Activated T-cell treated with anti-CD3 and anti-CD28 coated beads, Interleukin-2, amount 50 U/mL, for 4 hours (primary cell): ENCODE measurements around the gene TIMM8A. TPM values are rescaled to one million over a fixed set of nuclear protein-coding genes. Genes with fewer than 3 reads are reported as not detected.
A peak's percentile ranks its signal among the peaks of the same experiment; 100 is the strongest.
"Not testable (repeated sequence)": the region's sequence is repeated elsewhere in the genome, so short reads cannot be mapped to it uniquely, and the experiment has no call there.

Experiments used
- ATAC-seq, 2 donors: fragments of 200-7000 bp; cut with Tn5 transposase; one replicate each; pipeline ENCODE4 v1.10.0; 2021
- DNase-seq: peaks from one replicate; pipeline ENCODE4 v3.0.0-alpha.2; 2020
- H3K27me3 Mint-ChIP-seq: one replicate; pipeline ENCODE4 v1.8.0; 2021; ENCODE audit warnings: low read depth, mixed read lengths
- H3K36me3 Mint-ChIP-seq: one replicate; pipeline ENCODE4 v1.8.0; 2022; ENCODE audit warnings: mixed read lengths; ENCODE audit not compliant: insufficient read depth
- H3K4me1 Mint-ChIP-seq: one replicate; pipeline ENCODE4 v1.8.0; 2021; ENCODE audit warnings: low read depth, mixed read lengths
- H3K4me3 Mint-ChIP-seq: one replicate; pipeline ENCODE4 v1.8.0; 2021; ENCODE audit warnings: mild to moderate bottlenecking, moderate library complexity, mixed read lengths
- H3K9me3 Mint-ChIP-seq: one replicate; pipeline ENCODE4 v1.8.0; 2021; ENCODE audit warnings: mixed read lengths
- total RNA-seq, 3 donors: library from RNA; stranded (reverse); gene quantifications; one replicate each; pipeline ENCODE4 v1.2.1, GENCODE V29; 2021

The TIMM8A gene
- total RNA-seq, 3 donors from 2014 or later, result 40.5 to 45.5 (median 42.3) TPM

DNA sequence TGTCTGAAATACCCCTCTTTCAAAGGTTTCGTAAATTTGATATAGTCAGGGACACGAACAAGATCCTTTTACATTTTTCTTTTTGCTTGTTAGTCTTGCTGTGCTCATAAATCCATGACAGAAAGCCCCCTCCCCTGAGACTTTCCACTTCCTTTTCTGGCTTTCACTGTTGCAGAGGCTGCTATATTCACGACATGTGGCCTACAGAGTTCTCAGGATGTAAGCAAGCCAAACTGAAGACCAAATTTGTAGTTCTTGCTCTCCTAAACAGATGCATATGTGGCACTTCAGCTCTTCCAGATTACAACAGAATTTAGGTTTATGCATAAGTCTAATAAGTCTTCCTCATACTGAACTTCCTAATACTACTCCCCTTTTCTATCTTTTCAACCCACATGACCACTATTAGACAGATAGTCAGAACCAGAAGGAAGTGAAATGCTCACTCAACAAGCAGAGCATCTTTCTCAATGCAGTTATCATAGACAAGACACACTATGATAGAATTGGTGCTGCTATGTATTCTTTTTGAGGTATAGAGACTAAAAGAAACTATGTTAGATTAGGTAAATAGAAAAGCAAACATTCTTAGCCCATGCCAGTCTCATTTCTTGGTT lies 22.5 kb upstream of the TIMM8A start:
- peaks cover 2% of the 10 kb centered on the region for H3K4me1 Mint-ChIP-seq
- no peak for ATAC-seq
- H3K36me3 Mint-ChIP-seq, result no peaks in the 10 kb centered on the region
- H3K27me3 Mint-ChIP-seq, result no peaks in the 10 kb centered on the region
- DNase-seq, result no peak
- H3K9me3 Mint-ChIP-seq, result no peaks in the 10 kb centered on the region
- H3K4me3 Mint-ChIP-seq, result no peak overlapping the region

GRCh38 chrX:101369687-101370086 lies 21.1 kb upstream of the TIMM8A start:
- H3K9me3 Mint-ChIP-seq, result no peaks in the 10 kb centered on the region
- H3K27me3 Mint-ChIP-seq, result no peaks in the 10 kb centered on the region
- ATAC-seq, result no peak
- no peak overlapping the region for H3K4me3 Mint-ChIP-seq
- no peak for DNase-seq
- no peaks in the 10 kb centered on the region for H3K36me3 Mint-ChIP-seq
- peaks cover 2% of the 10 kb centered on the region for H3K4me1 Mint-ChIP-seq

- no peaks in the 10 kb centered on the region for H3K9me3 Mint-ChIP-seq
- no peaks in the 10 kb centered on the region for H3K36me3 Mint-ChIP-seq
- H3K27me3 Mint-ChIP-seq, result no peaks in the 10 kb centered on the region
- peaks cover 2% of the 10 kb centered on the region for H3K4me1 Mint-ChIP-seq
- no peak for ATAC-seq
- DNase-seq, result no peak
- no peak overlapping the region for H3K4me3 Mint-ChIP-seq
Observed at GRCh38 chrX:101368800-101369199, 20.3 kb upstream of the TIMM8A start.

GRCh38 chrX:101365301-101365795 lies 16.8 kb upstream of the TIMM8A start:
- ATAC-seq, result no peak
- no peaks in the 10 kb centered on the region for H3K36me3 Mint-ChIP-seq
- H3K27me3 Mint-ChIP-seq, result no peaks in the 10 kb centered on the region
- no peaks in the 10 kb centered on the region for H3K4me1 Mint-ChIP-seq
- H3K9me3 Mint-ChIP-seq, result no peaks in the 10 kb centered on the region
- DNase-seq, result no peak
- H3K4me3 Mint-ChIP-seq, result no peak overlapping the region

DNA sequence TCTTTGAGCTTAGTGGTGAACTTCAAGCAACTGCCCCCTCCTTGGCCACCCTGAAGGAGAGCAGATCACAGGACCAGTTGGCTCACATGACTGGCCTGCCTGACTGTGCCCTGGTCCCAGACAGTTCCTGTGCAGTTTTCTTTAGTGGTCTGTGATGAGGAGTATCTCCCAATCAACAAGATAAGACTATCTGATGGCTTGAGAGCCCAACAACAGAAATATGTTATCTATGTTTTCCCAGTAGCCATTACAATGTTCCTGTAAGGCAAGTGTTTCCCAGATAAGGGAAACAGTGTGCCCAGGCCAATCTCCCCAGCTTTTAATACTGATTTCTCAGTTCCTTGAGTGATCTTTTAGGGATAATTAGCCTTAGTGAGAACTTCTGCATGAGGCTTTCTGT lies 14.2 kb upstream of the TIMM8A start:
- no peak for DNase-seq
- no peak for ATAC-seq
- no peaks in the 10 kb centered on the region for H3K36me3 Mint-ChIP-seq
- no peaks in the 10 kb centered on the region for H3K9me3 Mint-ChIP-seq
- no peaks in the 10 kb centered on the region for H3K4me1 Mint-ChIP-seq
- no peaks in the 10 kb centered on the region for H3K27me3 Mint-ChIP-seq
- no peak overlapping the region for H3K4me3 Mint-ChIP-seq

GRCh38 chrX:101362116-101362515 lies 13.6 kb upstream of the TIMM8A start:
- Mint-ChIP-seq H3K36me3 (no peaks in the 10 kb centered on the region), H3K4me1 (no peaks in the 10 kb centered on the region), H3K27me3 (no peaks in the 10 kb centered on the region), H3K4me3 (no peak overlapping the region), H3K9me3 (no peaks in the 10 kb centered on the region)
- ATAC-seq (no peak), DNase-seq (no peak)

- no peaks in the 10 kb centered on the region for H3K36me3 Mint-ChIP-seq
- H3K4me1 Mint-ChIP-seq, result no peaks in the 10 kb centered on the region
- no peaks in the 10 kb centered on the region for H3K27me3 Mint-ChIP-seq
- H3K4me3 Mint-ChIP-seq, result no peak overlapping the region
- ATAC-seq (no peak), DNase-seq (no peak)
- no peaks in the 10 kb centered on the region for H3K9me3 Mint-ChIP-seq
Observed at GRCh38 chrX:101360390-101360789, 11.8 kb upstream of the TIMM8A start.

- H3K9me3 Mint-ChIP-seq, result no peaks in the 10 kb centered on the region
- no peaks in the 10 kb centered on the region for H3K36me3 Mint-ChIP-seq
- H3K4me3 Mint-ChIP-seq, result no peak overlapping the region
- ATAC-seq (no peak), DNase-seq (no peak)
- H3K4me1 Mint-ChIP-seq, result no peaks in the 10 kb centered on the region
- H3K27me3 Mint-ChIP-seq, result no peaks in the 10 kb centered on the region
Observed at GRCh38 chrX:101359966-101360365, 11.4 kb upstream of the TIMM8A start.

GRCh38 chrX:101357166-101357795 lies 8.7 kb upstream of the TIMM8A start:
- no peaks in the 10 kb centered on the region for H3K27me3 Mint-ChIP-seq
- DNase-seq, result no peak
- ATAC-seq, result no peak
- no peaks in the 10 kb centered on the region for H3K4me1 Mint-ChIP-seq
- no peak overlapping the region for H3K4me3 Mint-ChIP-seq
- no peaks in the 10 kb centered on the region for H3K36me3 Mint-ChIP-seq
- no peaks in the 10 kb centered on the region for H3K9me3 Mint-ChIP-seq

GRCh38 chrX:101349193-101349562 lies 636 bp upstream of the TIMM8A start:
- Mint-ChIP-seq H3K36me3 (peaks cover 7% of the 10 kb centered on the region), H3K4me3 (peak overlapping the region; percentile 91)
- ATAC-seq, result peak in 1 of 2 donors; percentile 3

DNA sequence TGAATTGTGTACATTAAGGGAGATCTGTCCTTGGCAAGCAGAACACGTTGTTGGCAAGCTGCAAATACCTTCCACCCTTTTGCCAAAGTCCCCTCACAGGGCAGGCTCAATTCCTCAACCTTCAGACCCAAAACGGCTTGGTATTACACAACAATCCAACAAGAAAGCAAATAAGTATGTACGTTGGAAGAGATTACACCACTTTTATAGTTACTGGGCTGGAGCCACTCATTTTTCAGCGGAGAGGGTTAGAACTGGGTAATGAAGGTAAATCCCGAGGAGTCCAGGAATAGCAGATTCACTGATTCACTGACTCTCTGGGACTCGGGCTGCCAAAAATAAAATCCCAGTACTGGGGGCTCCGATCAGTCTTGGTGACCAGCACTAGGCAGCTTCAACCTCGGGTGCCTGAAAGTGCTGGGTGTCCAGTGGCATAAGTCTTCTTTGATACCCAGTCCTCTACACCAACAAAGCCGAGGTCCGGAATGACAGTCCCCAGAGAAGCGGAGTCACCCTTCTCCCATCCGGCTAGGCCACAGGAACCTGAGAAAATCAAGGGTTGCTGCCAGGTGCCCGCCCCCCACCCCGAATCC lies 587 bp downstream of the TIMM8A start:
- no peak for ATAC-seq
- no peaks in the 10 kb centered on the region for H3K9me3 Mint-ChIP-seq
- DNase-seq, result no peak
- H3K27me3 Mint-ChIP-seq, result no peaks in the 10 kb centered on the region
- peaks cover 14% of the 10 kb centered on the region for H3K4me1 Mint-ChIP-seq
- peaks cover 9% of the 10 kb centered on the region for H3K36me3 Mint-ChIP-seq
- H3K4me3 Mint-ChIP-seq, result peak overlapping the region; percentile 91

More at GRCh38 chrX:101349193-101349562, 636 bp upstream of the TIMM8A start:
- DNase-seq, result no peak
- H3K9me3 Mint-ChIP-seq, result no peaks in the 10 kb centered on the region
- no peaks in the 10 kb centered on the region for H3K27me3 Mint-ChIP-seq
- H3K4me1 Mint-ChIP-seq, result peaks cover 14% of the 10 kb centered on the region

- ATAC-seq, result no peak
- Mint-ChIP-seq H3K4me3 (no peak overlapping the region), H3K27me3 (no peaks in the 10 kb centered on the region), H3K4me1 (peaks cover 2% of the 10 kb centered on the region), H3K9me3 (peaks cover 4% of the 10 kb centered on the region), H3K36me3 (peaks cover 2% of the 10 kb centered on the region)
- DNase-seq, result no peak
Observed at GRCh38 chrX:101337776-101338271, 10.7 kb downstream of the TIMM8A start.

GRCh38 chrX:101334310-101334709 lies 14.2 kb downstream of the TIMM8A start:
- not testable (repeated sequence) for H3K36me3 Mint-ChIP-seq, H3K4me1 Mint-ChIP-seq, H3K9me3 Mint-ChIP-seq, H3K27me3 Mint-ChIP-seq, ATAC-seq, H3K4me3 Mint-ChIP-seq, DNase-seq

- ATAC-seq, H3K4me1 Mint-ChIP-seq, H3K4me3 Mint-ChIP-seq, DNase-seq, H3K27me3 Mint-ChIP-seq, H3K36me3 Mint-ChIP-seq, H3K9me3 Mint-ChIP-seq: not testable (repeated sequence)
Observed at GRCh38 chrX:101326600-101326999, 21.9 kb downstream of the TIMM8A start.

DNA sequence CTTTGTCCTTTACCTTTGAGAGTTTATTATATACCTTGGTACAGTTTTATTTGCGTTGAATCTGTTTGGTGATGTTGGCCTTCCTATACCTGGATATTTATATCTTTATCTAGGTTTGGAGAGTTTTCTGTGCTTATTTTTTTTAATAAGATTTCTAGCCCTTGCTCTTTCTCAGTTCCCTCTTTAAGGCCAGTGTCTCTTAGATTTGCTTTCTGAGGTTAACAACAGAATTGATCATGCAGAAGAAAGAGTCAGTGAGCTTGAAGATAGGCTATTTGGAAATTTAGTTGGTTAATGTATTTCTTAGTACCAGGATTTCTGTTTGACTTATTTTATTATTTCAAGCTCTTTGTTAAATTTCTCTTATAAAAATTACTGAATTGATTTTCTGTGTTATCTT lies 44.8 kb downstream of the TIMM8A start:
- H3K4me1 Mint-ChIP-seq, result no peaks in the 10 kb centered on the region
- no peaks in the 10 kb centered on the region for H3K36me3 Mint-ChIP-seq
- ATAC-seq (no peak), DNase-seq (no peak)
- H3K4me3 Mint-ChIP-seq, result no peak overlapping the region
- no peaks in the 10 kb centered on the region for H3K9me3 Mint-ChIP-seq
- no peaks in the 10 kb centered on the region for H3K27me3 Mint-ChIP-seq
